Astrocyte (in vitro differentiated cells and primary cell): ENCODE data around the gene MIR17HG. TPM values are rescaled to one million over a fixed set of nuclear protein-coding genes. Genes with fewer than 3 reads are reported as not detected.
"Not testable (repeated sequence)": the region's sequence is repeated elsewhere in the genome, so short reads cannot be mapped to it uniquely, and the experiment has no call there.

Source experiments
- DNase-seq: peaks from one replicate; pipeline ENCODE4 v3.0.0-alpha.2; 2010; ENCODE audit warnings: low read depth
- FAIRE-seq: peaks from 2 replicates; lab custom pipeline; 2011; peaks lifted over from hg19 to GRCh38; lab: Jason Lieb, UNC
- H2AFZ ChIP-seq: 2 replicates; pipeline ENCODE4 v1.6.0; 2012; ENCODE audit warnings: low read depth, low read length, inconsistent platforms
- H3K27ac ChIP-seq: 2 replicates; pipeline ENCODE4 v1.5.1; 2011; ENCODE audit warnings: low read depth, low read length, inconsistent platforms
- H3K27me3 ChIP-seq: 2 replicates; pipeline ENCODE4 v1.6.0; 2011; ENCODE audit warnings: low read length, inconsistent platforms; ENCODE audit not compliant: insufficient read depth
- H3K36me3 ChIP-seq: 2 replicates; pipeline ENCODE4 v1.5.1; 2011; ENCODE audit warnings: low read length, inconsistent platforms; ENCODE audit not compliant: insufficient read depth
- H3K4me1 ChIP-seq: 2 replicates; pipeline ENCODE4 v1.5.1; 2011; ENCODE audit warnings: low read length, inconsistent platforms; ENCODE audit not compliant: insufficient read depth
- H3K4me2 ChIP-seq: 2 replicates; pipeline ENCODE4 v1.6.0; 2012; ENCODE audit warnings: low read length, inconsistent platforms
- H3K4me3 ChIP-seq: 2 replicates; pipeline ENCODE4 v1.5.1; 2011; ENCODE audit warnings: low read depth, mild to moderate bottlenecking, low read length, inconsistent platforms; ENCODE audit not compliant: insufficient read depth
- H3K79me2 ChIP-seq: 2 replicates; pipeline ENCODE4 v1.6.0; 2012; ENCODE audit warnings: mild to moderate bottlenecking, low read length, inconsistent platforms; ENCODE audit not compliant: insufficient read depth
- H3K9ac ChIP-seq: 2 replicates; pipeline ENCODE4 v1.6.0; 2012; ENCODE audit warnings: mild to moderate bottlenecking, low read length, inconsistent platforms
- H3K9me3 ChIP-seq: 2 replicates; pipeline ENCODE4 v1.5.1; 2012; ENCODE audit warnings: low read depth, mild to moderate bottlenecking, low read length, inconsistent platforms; ENCODE audit not compliant: insufficient read depth
- H4K20me1 ChIP-seq: 2 replicates; pipeline ENCODE4 v1.6.0; 2012; ENCODE audit warnings: low read length, inconsistent platforms; ENCODE audit not compliant: insufficient read depth
- H3K27ac Mint-ChIP-seq: one replicate; pipeline ENCODE4 v1.8.0; 2021; ENCODE audit warnings: mild to moderate bottlenecking, mixed read lengths; ENCODE audit not compliant: unreplicated experiment
- H3K27me3 Mint-ChIP-seq: one replicate; pipeline ENCODE4 v1.8.0; 2021; ENCODE audit warnings: low read depth, mixed read lengths; ENCODE audit not compliant: unreplicated experiment
- H3K36me3 Mint-ChIP-seq: one replicate; pipeline ENCODE4 v1.8.0; 2021; ENCODE audit warnings: low read depth, mixed read lengths; ENCODE audit not compliant: unreplicated experiment
- H3K4me1 Mint-ChIP-seq: one replicate; pipeline ENCODE4 v1.8.0; 2021; ENCODE audit warnings: low read depth, mixed read lengths; ENCODE audit not compliant: unreplicated experiment
- H3K4me3 Mint-ChIP-seq: one replicate; pipeline ENCODE4 v1.8.0; 2021; ENCODE audit warnings: mild to moderate bottlenecking, moderate library complexity, mixed read lengths; ENCODE audit not compliant: unreplicated experiment
- H3K9me3 Mint-ChIP-seq: one replicate; pipeline ENCODE4 v1.8.0; 2021; ENCODE audit warnings: mild to moderate bottlenecking, mixed read lengths; ENCODE audit not compliant: unreplicated experiment
- EZH2 ChIP-seq: IDR thresholded peaks from 2 replicates; pipeline ENCODE4 v1.6.1; 2012; ENCODE audit warnings: mild to moderate bottlenecking, low read length, inconsistent platforms; ENCODE audit not compliant: insufficient read depth
- total RNA-seq: library from RNA; stranded (reverse); gene quantifications from 2 replicates; pipeline ENCODE4 v1.2.1, GENCODE V29; 2021
- TF ChIP-seq, protein P1 (sequence below): IDR thresholded peaks from 2 replicates; pipeline ENCODE4 v1.5.1; 2011; ENCODE audit warnings: low read depth, mild to moderate bottlenecking, inconsistent platforms, low read length, moderate library complexity; ENCODE audit not compliant: insufficient read depth

Gene MIR17HG
- total RNA-seq, 1 donor from 2014 or later, result 6.3 TPM

DNA sequence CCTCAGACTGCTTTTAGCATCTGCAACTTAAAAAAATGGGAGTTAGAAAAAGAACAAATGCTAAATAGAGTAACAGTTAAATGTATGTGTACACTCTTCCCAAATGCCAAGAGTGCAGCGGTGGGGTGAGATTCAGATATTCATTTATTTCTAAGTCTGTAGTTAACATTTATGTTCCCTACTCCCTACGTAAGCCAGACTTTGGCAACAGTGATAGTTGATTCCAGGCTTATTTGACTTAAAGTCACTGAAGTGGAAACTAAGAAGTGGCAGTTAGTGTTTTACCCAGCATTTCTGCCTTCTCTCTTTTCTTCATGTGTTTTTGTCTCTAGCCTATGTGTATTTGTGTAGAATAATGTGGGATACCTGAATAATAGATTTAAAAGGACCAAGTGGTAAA is 4.5 kb downstream of the MIR17HG start:
- no peaks in the 10 kb centered on the region for H3K27me3 Mint-ChIP-seq
- H3K36me3 ChIP-seq, result peaks cover 51% of the 10 kb centered on the region
- H2AFZ ChIP-seq, result no peak overlapping the region
- peak overlapping the region; percentile 95 for H3K4me3 Mint-ChIP-seq
- no peak for FAIRE-seq
- peaks cover 18% of the 10 kb centered on the region for H3K4me1 ChIP-seq
- no peaks in the 10 kb centered on the region for H3K9me3 Mint-ChIP-seq
- peak overlapping the region; percentile 83 for H3K4me2 ChIP-seq
- peaks cover under 1% of the 10 kb centered on the region for H3K27me3 ChIP-seq
- TF ChIP-seq, protein P1, sequence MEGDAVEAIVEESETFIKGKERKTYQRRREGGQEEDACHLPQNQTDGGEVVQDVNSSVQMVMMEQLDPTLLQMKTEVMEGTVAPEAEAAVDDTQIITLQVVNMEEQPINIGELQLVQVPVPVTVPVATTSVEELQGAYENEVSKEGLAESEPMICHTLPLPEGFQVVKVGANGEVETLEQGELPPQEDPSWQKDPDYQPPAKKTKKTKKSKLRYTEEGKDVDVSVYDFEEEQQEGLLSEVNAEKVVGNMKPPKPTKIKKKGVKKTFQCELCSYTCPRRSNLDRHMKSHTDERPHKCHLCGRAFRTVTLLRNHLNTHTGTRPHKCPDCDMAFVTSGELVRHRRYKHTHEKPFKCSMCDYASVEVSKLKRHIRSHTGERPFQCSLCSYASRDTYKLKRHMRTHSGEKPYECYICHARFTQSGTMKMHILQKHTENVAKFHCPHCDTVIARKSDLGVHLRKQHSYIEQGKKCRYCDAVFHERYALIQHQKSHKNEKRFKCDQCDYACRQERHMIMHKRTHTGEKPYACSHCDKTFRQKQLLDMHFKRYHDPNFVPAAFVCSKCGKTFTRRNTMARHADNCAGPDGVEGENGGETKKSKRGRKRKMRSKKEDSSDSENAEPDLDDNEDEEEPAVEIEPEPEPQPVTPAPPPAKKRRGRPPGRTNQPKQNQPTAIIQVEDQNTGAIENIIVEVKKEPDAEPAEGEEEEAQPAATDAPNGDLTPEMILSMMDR, result no peak
- TF ChIP-seq EZH2, result no peak
- no peak for DNase-seq
- H3K36me3 Mint-ChIP-seq, result no peaks in the 10 kb centered on the region
- H3K4me3 ChIP-seq, result no peak overlapping the region
- H3K27ac ChIP-seq, result no peak overlapping the region
- peak overlapping the region; percentile 11 for H3K9ac ChIP-seq
- H3K27ac Mint-ChIP-seq, result no peak overlapping the region
- no peaks in the 10 kb centered on the region for H3K9me3 ChIP-seq
- H4K20me1 ChIP-seq, result peaks cover 66% of the 10 kb centered on the region
- peaks cover 30% of the 10 kb centered on the region for H3K4me1 Mint-ChIP-seq
- peaks cover 56% of the 10 kb centered on the region for H3K79me2 ChIP-seq

DNA sequence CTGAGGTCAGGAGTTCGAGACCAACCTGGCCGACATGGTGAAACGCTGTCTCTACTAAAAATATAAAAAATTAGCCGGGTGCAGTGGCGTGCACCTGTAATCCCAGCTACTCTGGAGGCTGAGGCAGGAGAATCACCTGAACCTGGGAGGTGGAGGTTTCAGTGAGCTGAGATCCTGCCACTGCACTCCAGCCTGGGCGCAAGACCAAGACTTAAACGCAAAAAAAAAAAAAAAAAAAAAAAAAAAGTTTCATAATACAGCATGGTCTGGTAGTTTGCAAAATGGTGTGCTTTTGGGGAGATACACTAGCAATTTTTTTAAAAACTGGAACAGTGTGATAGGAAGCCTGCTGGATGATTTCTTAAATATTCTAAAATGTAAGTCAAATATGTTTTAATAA is 5.4 kb downstream of the MIR17HG start:
- not testable (repeated sequence) for H3K36me3 Mint-ChIP-seq, H3K27ac Mint-ChIP-seq
- H4K20me1 ChIP-seq, result peaks cover 75% of the 10 kb centered on the region

DNA sequence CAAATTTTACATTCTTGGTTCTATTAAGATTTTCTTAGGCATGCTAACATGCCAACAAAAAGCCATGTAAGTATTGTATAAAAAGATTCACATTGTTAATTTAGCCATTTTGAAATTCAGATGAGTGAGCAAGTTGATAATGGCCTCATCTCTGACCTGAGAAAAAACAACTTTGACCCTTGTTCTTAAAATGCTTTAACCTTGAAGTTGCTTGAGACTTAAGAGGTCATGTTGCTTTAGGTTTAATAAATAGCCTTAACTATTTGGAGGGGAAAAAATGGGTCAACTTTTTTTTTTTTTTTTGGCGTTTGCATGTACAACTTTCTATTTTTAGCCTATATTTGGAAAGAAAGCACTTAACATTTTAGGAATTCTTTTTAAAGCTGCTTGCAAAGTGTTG is 6.0 kb downstream of the MIR17HG start:
- H3K4me2 ChIP-seq, result no peak overlapping the region
- no peaks in the 10 kb centered on the region for H3K9me3 ChIP-seq
- DNase-seq, result no peak
- H3K9ac ChIP-seq, result no peak overlapping the region
- Mint-ChIP-seq H3K9me3 (no peaks in the 10 kb centered on the region), H3K4me3 (no peak overlapping the region), H3K36me3 (no peaks in the 10 kb centered on the region), H3K27me3 (no peaks in the 10 kb centered on the region), H3K27ac (peak overlapping the region; percentile 22), H3K4me1 (peaks cover 30% of the 10 kb centered on the region)
- peaks cover 80% of the 10 kb centered on the region for H4K20me1 ChIP-seq
- H3K27me3 ChIP-seq, result no peaks in the 10 kb centered on the region
- no peak overlapping the region for H3K4me3 ChIP-seq
- peaks cover 54% of the 10 kb centered on the region for H3K79me2 ChIP-seq
- peaks cover 17% of the 10 kb centered on the region for H3K4me1 ChIP-seq
- no peak overlapping the region for H3K27ac ChIP-seq
- peaks cover 59% of the 10 kb centered on the region for H3K36me3 ChIP-seq
- H2AFZ ChIP-seq, result no peak overlapping the region
- no peak for FAIRE-seq
- TF ChIP-seq, protein P1, result no peak
- no peak for TF ChIP-seq EZH2

More for the DNA sequence above, 5.4 kb downstream of the MIR17HG start:
- not testable (repeated sequence) for H3K4me3 Mint-ChIP-seq, H2AFZ ChIP-seq, H3K27me3 Mint-ChIP-seq, FAIRE-seq, H3K9ac ChIP-seq, H3K4me2 ChIP-seq, DNase-seq, H3K9me3 Mint-ChIP-seq, H3K4me3 ChIP-seq, H3K9me3 ChIP-seq, H3K27me3 ChIP-seq, H3K27ac ChIP-seq
- Histone ChIP-seq H3K4me1 (peaks cover 17% of the 10 kb centered on the region), H3K36me3 (peaks cover 59% of the 10 kb centered on the region), H3K79me2 (peaks cover 56% of the 10 kb centered on the region)
- H3K4me1 Mint-ChIP-seq, result peaks cover 30% of the 10 kb centered on the region
